Measurements from ENCODE around the gene IGHMBP2. TPM values are rescaled to one million over a fixed set of nuclear protein-coding genes. Genes with fewer than 3 reads are reported as not detected.

IGHMBP2 gene
- total and polyA plus RNA-seq, 8 donors, result 16.9 to 30.4 (median 19.3) TPM

DNA sequence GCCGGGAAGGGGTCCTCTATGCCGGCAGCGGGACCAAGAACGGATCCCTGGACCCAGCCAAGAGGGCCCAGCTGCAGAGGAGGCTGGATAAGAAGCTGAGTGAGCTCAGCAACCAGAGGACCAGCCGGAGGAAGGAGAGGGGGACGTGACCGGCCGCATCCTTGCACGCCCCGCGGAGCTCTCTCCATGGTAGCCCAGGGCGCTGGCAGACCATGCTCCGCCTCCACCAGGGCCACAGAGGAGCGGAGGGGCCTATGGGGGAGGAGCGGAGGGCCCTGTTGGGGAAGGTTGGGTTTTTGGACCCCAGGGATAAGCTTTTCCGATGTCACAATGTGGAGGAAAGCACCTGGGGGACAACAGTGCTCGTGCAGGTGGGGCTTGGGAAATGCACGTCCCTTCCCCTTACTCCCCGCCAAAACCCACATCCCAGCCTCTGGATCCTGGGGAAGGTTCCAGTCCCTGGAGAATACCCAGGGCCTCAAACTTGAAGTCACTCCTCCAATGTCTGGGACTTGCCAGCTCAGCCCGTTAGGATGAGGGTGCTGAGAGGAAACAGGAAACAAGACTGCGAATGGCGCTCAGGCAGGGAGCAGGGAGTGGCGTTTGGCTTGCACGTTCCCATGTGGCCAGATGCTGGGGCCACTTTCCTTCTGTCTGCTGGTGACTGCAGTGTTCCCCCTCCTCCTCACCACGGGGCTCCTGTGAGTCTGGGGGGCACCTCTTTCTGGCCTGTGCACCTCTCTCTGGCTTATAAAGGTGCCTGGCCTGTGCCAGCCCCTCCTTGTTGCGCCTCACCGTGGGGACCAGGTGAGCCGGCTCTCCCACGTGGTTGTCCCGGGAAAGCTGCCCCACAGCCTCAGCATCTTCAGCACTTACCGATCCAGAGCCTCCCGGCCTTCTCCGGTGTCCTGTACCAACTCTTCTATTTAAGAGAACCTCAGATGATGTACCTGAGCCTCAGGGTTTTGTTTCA, 36.2 kb downstream of the IGHMBP2 start:
- H3K4me3 ChIP-seq, result no peak overlapping the region
- no peaks in the 10 kb centered on the region for H3K27me3 ChIP-seq
- TF ChIP-seq, protein P1, sequence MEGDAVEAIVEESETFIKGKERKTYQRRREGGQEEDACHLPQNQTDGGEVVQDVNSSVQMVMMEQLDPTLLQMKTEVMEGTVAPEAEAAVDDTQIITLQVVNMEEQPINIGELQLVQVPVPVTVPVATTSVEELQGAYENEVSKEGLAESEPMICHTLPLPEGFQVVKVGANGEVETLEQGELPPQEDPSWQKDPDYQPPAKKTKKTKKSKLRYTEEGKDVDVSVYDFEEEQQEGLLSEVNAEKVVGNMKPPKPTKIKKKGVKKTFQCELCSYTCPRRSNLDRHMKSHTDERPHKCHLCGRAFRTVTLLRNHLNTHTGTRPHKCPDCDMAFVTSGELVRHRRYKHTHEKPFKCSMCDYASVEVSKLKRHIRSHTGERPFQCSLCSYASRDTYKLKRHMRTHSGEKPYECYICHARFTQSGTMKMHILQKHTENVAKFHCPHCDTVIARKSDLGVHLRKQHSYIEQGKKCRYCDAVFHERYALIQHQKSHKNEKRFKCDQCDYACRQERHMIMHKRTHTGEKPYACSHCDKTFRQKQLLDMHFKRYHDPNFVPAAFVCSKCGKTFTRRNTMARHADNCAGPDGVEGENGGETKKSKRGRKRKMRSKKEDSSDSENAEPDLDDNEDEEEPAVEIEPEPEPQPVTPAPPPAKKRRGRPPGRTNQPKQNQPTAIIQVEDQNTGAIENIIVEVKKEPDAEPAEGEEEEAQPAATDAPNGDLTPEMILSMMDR (IDR thresholded peaks at IDR 0.05), result no peak
- no peak overlapping the region for H3K27ac ChIP-seq
- peaks cover 0 to 64% of the 10 kb centered on the region in 2 donors for H3K36me3 ChIP-seq
- ATAC-seq (no peak), DNase-seq (no peak)
- intact Hi-C loops (cut with DNase I), result loop anchor here in 1 of 2 donors (10.0 kb wide), 1 partner anchor 145 kb away; no protein-coding TSS in a partner anchor
- H3K9me3 ChIP-seq, result no peaks in the 10 kb centered on the region
- no peaks in the 10 kb centered on the region for H3K4me1 ChIP-seq

DNA sequence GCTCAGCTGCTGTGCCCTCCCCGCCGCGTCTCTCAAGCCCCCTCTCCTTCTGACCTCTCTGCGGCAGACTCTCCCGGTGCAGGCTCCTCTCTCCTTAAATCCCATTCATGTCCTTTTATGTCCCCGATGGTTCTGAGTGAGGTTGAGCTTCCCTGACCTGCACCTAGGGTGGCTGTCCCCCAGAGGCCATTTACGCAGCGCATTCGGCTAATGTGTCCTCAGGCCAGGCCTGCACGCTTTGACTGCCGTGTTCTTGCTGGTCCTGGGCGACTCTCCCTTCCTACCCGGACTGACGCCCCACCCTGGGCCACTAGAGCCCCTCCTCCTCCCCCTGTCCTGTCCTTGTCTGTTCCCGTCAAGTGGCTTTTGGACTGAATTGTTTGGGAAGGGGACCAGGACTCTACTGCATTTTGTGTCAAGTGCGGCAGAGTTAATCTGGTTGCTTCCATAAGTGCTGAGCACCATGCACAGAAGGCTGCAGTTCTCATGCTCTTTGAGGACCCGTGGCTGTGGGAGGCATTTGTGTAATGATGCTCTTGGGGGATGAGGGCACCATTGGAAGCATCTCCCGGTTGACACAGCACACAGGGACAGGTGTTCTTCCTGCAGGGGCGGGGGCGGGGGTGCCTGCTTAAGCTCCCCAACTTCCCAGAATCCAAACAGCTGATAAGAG, 37.1 kb downstream of the IGHMBP2 start:
- no peak overlapping the region for H3K4me3 ChIP-seq
- H3K9me3 ChIP-seq, result no peaks in the 10 kb centered on the region
- intact Hi-C loops (cut with DNase I), result no loop called here
- TF ChIP-seq, protein P1 (IDR thresholded peaks at IDR 0.05), result no peak
- DNase-seq (no peak), ATAC-seq (no peak)
- H3K36me3 ChIP-seq, result peaks cover 0 to 55% of the 10 kb centered on the region in 2 donors
- no peak overlapping the region for H3K27ac ChIP-seq
- H3K4me1 ChIP-seq, result no peaks in the 10 kb centered on the region
- no peaks in the 10 kb centered on the region for H3K27me3 ChIP-seq

DNA sequence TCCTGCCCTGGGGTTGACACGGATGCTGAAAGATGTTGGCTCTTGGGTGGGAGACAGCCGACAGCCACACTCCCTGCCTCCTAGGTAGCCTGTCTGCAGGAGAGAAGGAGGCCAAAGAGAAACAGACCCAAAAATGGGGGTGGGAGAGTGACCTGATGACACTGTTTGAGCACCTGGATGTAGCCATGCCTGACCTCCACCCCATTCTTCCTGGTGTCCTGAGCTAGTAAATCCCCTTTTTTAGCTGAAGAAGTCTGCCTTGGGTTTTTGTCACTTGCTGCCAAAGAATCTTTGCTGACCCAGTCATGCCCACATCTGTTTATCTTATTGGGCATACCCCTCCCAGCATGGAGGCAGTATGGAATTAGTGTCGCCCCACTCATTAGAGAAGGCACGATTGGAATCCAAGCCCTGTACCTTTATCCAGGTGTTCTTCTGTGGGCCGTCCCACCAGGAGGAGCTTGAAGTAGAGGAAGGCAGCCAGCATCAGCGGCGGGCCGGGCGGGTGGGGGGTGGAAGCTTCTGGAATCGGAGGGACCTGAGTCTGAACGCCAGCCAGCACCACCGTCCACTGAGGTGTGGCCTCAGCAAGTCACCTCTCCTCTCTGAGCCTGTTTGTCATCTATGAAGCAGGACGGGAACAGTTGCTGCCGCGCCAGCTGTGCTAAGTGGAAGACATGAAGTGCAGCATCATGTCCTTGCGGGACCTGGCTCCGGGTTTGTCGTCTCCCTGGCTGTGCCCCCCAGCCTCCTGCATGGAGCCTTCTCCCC, 37.8 kb downstream of the IGHMBP2 start:
- no peak for ATAC-seq

DNA sequence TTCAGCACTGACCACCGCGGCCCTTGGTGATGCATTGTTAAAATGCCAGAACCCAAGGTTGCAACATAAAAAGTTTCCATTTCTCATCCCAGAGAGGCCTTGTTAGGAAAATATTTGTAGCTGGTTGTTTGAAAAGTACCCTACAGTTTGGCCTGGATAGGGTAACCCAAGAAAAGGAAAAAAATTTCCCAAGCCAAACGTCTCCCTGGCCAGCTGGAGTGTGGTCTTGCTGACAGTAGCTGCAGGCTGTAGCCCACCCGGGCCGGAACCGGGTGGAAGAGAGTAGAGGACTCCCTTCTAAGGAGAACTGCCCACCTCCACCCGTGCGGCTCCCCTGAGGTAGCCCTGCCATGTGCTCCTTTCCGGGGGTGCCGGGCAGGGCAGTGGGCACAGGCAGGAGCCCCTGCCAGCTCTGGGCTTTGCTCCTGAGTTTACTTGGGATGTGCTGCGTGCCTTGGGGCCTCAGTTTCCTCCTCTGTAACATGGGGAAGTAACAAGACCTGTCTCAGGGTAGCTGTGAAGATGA, 38.5 kb downstream of the IGHMBP2 start:
- Histone ChIP-seq H3K27ac (peak overlapping the region in 1 of 2 donors; percentile 26), H3K9me3 (no peaks in the 10 kb centered on the region), H3K27me3 (no peaks in the 10 kb centered on the region), H3K4me3 (no peak overlapping the region), H3K36me3 (peaks cover 0 to 41% of the 10 kb centered on the region in 2 donors), H3K4me1 (no peaks in the 10 kb centered on the region)
- DNase-seq (no peak), ATAC-seq (no peak)
- intact Hi-C loops (cut with DNase I), result no loop called here
- TF ChIP-seq, protein P1 (IDR thresholded peaks at IDR 0.05), result no peak

More for the DNA sequence above, 37.8 kb downstream of the IGHMBP2 start:
- DNase-seq, result no peak
- H3K4me1 ChIP-seq, result no peaks in the 10 kb centered on the region
- no peaks in the 10 kb centered on the region for H3K27me3 ChIP-seq
- H3K4me3 ChIP-seq, result no peak overlapping the region
- intact Hi-C loops (cut with DNase I), result no loop called here
- TF ChIP-seq, protein P1 (IDR thresholded peaks at IDR 0.05), result no peak
- H3K27ac ChIP-seq, result no peak overlapping the region
- peaks cover 0 to 47% of the 10 kb centered on the region in 2 donors for H3K36me3 ChIP-seq
- no peaks in the 10 kb centered on the region for H3K9me3 ChIP-seq
